PFSK-1 (cell line): ENCODE measurements around the gene ST6GALNAC1.

Experiments
- FOXP2 ChIP-seq: optimal IDR thresholded peaks from 2 replicates; pipeline ENCODE3; 2011; ENCODE audit warnings: borderline replicate concordance, control low read depth, inconsistent platforms; ENCODE audit not compliant: insufficient read depth; ENCODE audit errors: extremely low read length, extremely low read depth
- POLR2AphosphoS5 ChIP-seq: IDR thresholded peaks from 2 replicates; pipeline ENCODE4 v1.6.1; 2012; ENCODE audit warnings: low read depth, mild to moderate bottlenecking, control low read depth, low read length, moderate library complexity
- SIN3A ChIP-seq: IDR thresholded peaks from 2 replicates; pipeline ENCODE4 v1.6.1; 2012; ENCODE audit warnings: mild to moderate bottlenecking, low read length, moderate library complexity, borderline replicate concordance; ENCODE audit not compliant: insufficient read depth
- TAF1 ChIP-seq: IDR thresholded peaks from 2 replicates; pipeline ENCODE4 v1.6.1; 2012; ENCODE audit warnings: low read length, control low read depth, borderline replicate concordance; ENCODE audit not compliant: insufficient read depth
- TF ChIP-seq, protein P1 (sequence below), 2 experiments: IDR thresholded peaks; 2 replicates each; pipeline versions ENCODE4 v1.6.1 to v1.8.0; 2011 to 2012; ENCODE audit warnings: low read depth in 2 of 2, low read length in 2 of 2, control low read depth in 1 of 2, inconsistent platforms in 1 of 2, mild to moderate bottlenecking in 1 of 2, moderate library complexity in 1 of 2; ENCODE audit not compliant: insufficient read depth in 1 of 2

ST6GALNAC1 gene

DNA sequence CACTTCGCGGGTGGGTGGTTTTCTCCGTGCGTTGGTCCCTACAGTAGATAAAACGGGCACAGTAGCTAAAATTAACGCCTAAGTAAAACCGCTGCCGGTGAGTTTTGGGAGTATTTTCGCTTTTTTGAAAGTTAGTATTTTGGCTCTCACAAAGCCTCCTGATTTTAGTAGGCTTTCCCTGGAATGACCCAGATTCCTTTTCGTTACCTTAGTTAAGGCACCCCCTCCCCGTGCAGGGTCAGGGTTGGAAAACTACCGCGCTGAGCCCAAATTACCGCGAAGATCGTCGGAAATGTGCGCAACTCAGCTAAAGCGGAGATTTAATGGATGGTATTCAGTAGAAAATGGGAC lies 28.3 kb upstream of the ST6GALNAC1 start:
- TF ChIP-seq SIN3A, result no peak
- TF ChIP-seq TAF1, result peak; percentile 61; the same call in 1 of the 2 replicates
- peak; percentile 91 for TF ChIP-seq POLR2AphosphoS5
- TF ChIP-seq, protein P1, sequence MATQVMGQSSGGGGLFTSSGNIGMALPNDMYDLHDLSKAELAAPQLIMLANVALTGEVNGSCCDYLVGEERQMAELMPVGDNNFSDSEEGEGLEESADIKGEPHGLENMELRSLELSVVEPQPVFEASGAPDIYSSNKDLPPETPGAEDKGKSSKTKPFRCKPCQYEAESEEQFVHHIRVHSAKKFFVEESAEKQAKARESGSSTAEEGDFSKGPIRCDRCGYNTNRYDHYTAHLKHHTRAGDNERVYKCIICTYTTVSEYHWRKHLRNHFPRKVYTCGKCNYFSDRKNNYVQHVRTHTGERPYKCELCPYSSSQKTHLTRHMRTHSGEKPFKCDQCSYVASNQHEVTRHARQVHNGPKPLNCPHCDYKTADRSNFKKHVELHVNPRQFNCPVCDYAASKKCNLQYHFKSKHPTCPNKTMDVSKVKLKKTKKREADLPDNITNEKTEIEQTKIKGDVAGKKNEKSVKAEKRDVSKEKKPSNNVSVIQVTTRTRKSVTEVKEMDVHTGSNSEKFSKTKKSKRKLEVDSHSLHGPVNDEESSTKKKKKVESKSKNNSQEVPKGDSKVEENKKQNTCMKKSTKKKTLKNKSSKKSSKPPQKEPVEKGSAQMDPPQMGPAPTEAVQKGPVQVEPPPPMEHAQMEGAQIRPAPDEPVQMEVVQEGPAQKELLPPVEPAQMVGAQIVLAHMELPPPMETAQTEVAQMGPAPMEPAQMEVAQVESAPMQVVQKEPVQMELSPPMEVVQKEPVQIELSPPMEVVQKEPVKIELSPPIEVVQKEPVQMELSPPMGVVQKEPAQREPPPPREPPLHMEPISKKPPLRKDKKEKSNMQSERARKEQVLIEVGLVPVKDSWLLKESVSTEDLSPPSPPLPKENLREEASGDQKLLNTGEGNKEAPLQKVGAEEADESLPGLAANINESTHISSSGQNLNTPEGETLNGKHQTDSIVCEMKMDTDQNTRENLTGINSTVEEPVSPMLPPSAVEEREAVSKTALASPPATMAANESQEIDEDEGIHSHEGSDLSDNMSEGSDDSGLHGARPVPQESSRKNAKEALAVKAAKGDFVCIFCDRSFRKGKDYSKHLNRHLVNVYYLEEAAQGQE (IDR thresholded peaks at IDR 0.05; ENCODE audit: insufficient read depth in 1 of 2, low read depth in 2 of 2, low read length in 2 of 2), result no peak
- no peak for TF ChIP-seq FOXP2

DNA sequence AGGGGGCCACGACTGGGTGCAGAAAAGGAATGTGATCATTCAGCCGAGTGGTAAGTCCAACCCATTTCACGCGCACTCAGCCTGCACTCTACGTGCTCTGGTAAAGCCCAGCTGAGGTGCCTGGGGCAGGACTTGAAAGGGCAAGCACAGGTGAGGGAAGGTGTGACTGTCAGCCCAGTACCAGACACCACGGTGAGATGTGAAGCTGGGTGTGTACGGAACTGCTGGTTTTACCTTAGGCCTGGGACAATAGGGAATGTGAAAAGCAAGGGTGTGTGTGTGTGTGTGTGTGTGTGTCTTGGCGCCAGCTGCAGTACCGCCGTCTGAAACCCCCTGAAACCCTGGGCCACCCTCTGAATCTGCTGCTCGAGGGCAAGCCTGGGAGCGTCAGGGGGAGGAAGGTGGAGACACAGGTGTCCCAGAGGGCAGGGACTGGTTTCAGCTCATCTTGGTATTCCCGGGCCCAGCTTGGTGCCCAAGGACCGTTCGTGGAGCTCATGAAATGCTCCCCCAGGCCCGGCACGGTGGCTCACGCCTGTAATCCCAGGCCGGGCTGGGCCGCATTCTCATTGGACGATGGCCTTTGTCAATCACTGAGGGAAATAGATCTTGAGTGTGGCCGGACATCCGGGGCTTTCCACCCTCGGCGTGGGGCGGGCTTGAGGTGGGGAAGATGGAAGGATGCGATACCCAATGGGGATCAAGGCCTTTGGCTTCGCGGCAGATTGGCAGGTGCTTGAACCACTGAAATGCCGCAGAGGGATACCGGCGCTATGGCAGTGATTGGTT lies 27.8 kb upstream of the ST6GALNAC1 start:
- TF ChIP-seq POLR2AphosphoS5 (0 out of 2 replicates have a peak, but pooled peaks have one; percentile 45), FOXP2 (no peak)

DNA sequence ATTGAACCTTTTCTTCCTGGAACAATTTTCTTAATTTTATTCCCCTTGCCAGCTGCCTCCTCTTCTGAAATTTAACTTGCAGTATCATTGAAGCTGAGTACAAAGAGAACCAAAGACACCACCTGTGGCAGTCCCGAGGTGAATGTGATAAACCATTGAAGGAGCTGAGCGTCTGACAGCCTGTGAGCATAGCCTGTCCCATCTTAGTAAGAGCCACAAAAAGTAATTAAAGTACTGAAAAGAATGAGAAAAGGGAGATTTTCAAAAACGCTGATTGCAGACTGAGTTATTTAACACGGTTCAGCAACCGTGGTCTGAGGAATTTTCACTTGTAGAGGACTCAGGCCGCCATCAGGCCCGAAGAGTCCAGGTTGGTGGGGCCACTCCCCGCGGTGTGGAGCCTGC lies 27.2 kb upstream of the ST6GALNAC1 start:
- TF ChIP-seq, protein P1 (IDR thresholded peaks at IDR 0.05; ENCODE audit: insufficient read depth in 1 of 2, low read depth in 2 of 2, low read length in 2 of 2), result no peak
- TF ChIP-seq SIN3A, result no peak

DNA sequence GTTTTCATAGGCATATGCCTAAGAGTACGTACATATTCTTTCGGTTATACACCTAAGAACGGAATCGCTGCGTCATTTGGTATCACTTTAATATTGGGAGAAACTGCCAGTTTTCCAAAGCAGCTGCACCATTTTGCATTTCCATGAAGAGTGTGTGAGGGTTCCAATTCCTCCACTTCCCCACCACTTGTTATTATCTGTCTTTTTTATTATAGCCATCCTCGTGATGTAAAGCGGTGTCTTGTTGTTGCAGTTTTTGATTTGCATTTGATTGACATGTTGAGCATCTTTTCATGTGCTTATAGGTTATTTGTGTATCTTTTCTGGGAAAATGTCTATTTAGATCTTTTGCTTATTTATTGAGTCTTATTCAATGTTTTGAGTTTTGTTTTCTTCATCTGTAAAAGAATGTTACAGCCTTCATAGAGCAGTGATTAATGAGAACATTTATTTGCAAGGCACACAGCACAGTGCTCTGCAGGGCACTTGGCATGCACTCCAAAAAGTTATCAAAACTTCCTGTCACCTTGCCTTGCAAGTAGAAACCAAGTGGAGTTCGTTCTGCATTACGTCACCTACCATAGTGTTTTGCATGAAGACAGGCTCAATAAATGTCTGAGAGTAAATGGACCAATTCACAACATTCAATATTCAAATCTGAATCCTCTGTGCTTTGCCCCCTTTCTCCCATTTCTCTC lies 26.6 kb upstream of the ST6GALNAC1 start:
- no peak for TF ChIP-seq POLR2AphosphoS5
- no peak for TF ChIP-seq SIN3A
- no peak for TF ChIP-seq FOXP2
- no peak for TF ChIP-seq TAF1
- TF ChIP-seq, protein P1 (IDR thresholded peaks at IDR 0.05; ENCODE audit: insufficient read depth in 1 of 2, low read depth in 2 of 2, low read length in 2 of 2), result no peak

DNA sequence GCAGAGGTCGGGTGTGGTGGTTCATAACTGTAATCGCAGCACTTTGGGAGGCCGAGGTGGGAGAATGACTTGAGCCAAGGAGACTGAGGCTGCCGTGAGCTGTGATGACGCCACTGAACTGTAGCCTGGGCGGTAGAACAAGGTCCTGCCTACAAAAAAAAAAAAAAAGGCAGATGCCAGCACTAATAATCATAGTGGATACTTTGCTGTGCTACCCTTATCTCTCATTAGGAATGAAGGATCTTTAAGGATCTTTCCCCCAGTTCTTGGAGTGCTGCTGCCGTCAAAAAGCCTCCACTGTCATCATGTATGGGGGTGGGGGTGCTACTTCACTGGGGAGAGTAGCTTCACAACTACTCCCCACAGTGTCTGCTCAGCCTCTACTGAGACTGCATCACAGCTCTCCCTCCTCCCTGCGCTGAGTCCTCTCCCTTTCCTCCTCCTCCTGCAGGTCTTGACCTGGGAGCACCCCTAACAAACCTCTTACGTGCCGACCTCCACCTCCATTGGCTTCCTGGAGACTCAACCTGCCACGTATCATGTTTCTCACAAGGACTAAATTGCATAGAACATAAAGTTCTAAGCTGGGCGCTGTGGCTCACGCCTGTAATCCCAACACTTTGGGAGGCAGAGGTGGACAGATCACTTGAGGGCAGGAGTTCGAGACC lies 24.4 kb upstream of the ST6GALNAC1 start:
- no peak for TF ChIP-seq TAF1
- TF ChIP-seq FOXP2, result no peak
- TF ChIP-seq POLR2AphosphoS5, result no peak
- TF ChIP-seq, protein P1 (IDR thresholded peaks at IDR 0.05; ENCODE audit: insufficient read depth in 1 of 2, low read depth in 2 of 2, low read length in 2 of 2), result no peak
- no peak for TF ChIP-seq SIN3A
